NAMALWA (cell line): ENCODE results near the gene F13B.
A peak's percentile ranks its signal among the peaks of the same experiment; 100 is the strongest.
"Not testable (repeated sequence)": the region's sequence is repeated elsewhere in the genome, so short reads cannot be mapped to it uniquely, and the experiment has no call there.

ENCODE experiments used
- DNase-seq: peaks from one replicate; pipeline ENCODE4 v3.0.0-alpha.2; 2015; ENCODE audit warnings: low spot score

Gene F13B

DNA sequence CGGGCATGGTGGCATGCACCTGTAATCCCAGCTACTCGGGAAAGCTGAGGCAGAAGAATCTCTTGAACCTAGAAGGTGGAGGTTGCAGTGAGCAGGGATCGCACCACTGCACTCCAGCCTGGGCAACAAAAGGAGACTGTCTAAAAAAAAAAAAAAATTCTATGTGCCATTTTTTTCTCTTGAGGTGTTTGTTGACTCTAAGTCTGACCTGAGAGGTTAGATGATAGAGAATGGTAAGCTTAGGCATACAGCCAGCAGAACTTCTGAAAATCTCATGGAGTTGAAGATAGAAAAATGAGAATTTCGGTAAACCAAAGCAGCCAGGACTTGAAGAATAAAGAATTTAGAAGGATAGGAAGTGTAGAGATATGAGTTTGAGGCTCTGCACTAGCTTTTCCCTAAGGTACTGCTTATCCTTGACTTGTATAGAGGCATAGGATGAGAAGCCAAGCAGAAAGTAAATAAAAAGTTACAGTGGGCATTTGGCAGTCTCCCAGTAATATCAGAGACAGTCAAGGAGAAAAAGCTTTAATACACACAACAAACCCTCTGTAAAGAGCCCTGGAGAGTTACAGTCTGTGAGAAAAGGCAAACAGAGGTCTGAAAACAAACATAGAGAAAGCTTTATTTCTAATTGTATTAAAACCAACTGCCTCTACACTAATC lies 24.3 kb downstream of the F13B start:
- DNase-seq: no peak

- DNase-seq: peak; percentile 6
These were observed 25.3 kb downstream of the F13B start for GRCh38 chr1:197041486-197042353.

GRCh38 chr1:197036861-197037260 lies 30.2 kb downstream of the F13B start:
- DNase-seq: no peak

- not testable (repeated sequence) for DNase-seq
These were observed 32.3 kb downstream of the F13B start for GRCh38 chr1:197034631-197035339.

GRCh38 chr1:197029749-197030148 lies 37.3 kb downstream of the F13B start:
- no peak for DNase-seq

- no peak for DNase-seq
These were observed 39.7 kb downstream of the F13B start for GRCh38 chr1:197027359-197027758.

DNA sequence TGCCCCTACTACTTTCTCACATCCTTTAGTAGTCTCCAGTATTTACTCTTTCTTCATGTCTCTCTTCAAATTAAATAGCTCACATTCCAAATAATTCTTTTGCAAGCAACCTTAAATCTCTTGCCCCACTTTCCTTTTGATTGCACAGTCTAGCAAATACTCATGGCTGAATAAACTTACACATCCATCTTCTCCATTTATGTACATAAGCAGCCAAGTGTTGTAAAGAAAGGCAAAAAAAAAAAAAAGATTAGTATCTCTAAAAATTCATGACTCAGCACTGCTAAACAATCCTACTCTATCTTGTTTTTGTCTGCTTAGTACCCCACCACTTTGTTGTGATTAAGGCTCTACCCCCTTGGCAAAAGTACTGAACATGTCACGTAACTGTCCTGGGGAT lies 42.6 kb downstream of the F13B start:
- DNase-seq: no peak

- no peak for DNase-seq
These were observed 45.3 kb downstream of the F13B start for GRCh38 chr1:197021716-197022115.

DNA sequence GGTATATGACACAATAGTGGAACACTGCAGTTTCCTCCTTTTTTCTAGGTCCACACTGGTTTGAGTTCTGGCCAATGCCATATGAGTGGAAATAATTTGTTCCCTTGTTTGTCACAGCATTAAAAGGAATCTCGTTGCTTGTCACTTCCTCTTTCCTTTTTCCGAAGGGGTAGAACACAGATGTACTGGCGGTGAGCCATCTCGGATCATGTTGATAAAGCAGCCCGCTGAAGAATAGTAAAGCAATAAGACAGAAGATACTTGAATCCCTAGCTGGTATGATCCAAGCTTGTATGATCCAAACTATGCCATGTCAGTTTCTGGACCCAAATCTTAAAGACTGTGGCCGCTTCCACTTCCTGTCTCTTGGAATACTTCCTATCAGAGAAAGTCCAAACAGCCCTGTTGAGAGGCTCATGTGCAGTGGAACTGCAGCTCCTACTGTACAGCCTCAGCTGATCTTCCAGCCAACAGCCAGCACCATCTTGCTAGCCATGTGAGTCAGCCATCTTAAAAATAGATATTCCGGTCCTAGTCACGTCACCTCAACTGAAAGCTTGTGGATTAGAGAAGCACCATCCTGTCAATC lies 49.4 kb downstream of the F13B start:
- no peak for DNase-seq

DNA sequence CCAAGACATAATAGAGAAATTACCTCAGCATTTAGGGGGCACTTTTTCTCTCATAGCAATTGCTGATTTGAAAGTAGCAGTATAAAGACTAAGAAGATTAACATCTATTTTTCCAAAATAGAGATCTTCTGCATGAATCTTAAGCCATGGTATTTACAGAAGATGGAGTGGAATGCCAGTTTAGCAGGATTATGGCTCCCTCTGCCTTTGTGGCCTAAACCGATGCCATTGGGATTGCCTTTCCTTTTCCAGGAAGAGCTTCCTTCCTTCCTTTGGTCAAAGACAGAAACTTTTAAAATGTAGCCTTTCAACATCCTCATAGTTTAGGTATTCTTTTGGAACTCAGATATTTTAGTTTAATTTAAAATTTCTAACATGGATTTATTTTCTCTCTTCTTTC lies 50.3 kb downstream of the F13B start:
- no peak for DNase-seq

GRCh38 chr1:197013234-197013633 lies 53.8 kb downstream of the F13B start:
- no peak for DNase-seq

DNA sequence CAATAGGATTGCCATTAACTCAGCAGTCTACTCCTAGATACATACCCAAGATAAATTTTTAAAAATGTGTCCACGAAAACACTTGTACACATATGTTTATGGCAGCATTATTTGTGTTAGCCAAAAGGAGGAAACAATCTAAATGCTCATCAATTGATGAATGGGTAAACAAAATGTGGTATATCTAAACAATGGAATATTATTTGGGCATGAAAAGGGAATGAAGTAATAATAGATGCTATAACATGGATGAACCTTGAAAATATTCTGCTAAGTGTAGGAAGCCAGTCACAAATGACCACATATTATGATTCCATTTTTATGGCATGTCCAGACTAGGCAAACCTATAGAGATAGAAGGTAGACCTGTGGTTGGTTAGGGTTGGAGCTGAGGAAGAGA lies 55.4 kb downstream of the F13B start:
- no peak for DNase-seq

DNA sequence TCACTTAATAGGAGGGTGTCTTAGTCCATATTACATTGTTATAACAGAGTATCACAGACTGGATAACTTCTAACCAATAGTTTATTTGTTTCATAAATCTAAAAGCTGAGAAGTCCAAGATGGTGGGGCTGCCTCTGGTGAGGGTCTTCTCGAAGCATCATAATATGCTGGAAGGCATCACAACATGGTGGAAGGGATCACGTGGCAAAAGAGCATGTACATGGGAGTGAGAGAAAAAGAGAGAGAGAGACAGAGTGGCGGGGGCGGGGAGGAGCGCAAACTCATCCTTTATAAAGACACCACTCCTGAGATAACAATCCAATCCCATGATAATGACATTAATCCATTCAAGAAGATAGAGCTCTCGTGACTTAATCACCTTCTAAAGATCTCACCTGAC lies 58.2 kb downstream of the F13B start:
- DNase-seq: no peak

- no peak for DNase-seq
These were observed 63.9 kb downstream of the F13B start for GRCh38 chr1:197003132-197003531.

DNA sequence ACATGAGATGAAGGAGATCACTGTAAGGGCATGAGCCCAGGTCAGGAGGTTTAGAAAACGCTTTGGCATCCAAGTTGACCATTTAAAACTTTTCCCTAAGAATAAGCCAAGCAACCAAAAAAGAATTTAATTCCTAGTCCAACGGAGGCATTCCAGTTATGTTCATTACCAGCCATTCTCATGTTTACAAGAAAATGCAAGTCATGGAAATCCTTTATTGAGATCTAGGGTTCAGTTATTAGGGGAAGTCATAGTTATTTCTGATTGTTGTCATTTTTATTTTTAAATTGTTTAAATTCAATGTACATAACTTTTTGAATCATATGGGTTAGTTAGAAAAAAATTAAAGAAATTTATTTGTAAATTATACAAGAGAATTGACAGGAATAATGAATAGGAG lies 65.2 kb downstream of the F13B start:
- DNase-seq: no peak

GRCh38 chr1:196997423-196997822 lies 69.6 kb downstream of the F13B start:
- DNase-seq: no peak

- no peak for DNase-seq
These were observed 73.1 kb downstream of the F13B start for GRCh38 chr1:196993916-196994315.

- not testable (repeated sequence) for DNase-seq
These were observed 75.0 kb downstream of the F13B start for GRCh38 chr1:196991919-196992651.
